HepG2 (cell line): ENCODE data around the gene NEDD8. TPM values are rescaled to one million over a fixed set of nuclear protein-coding genes. Genes with fewer than 3 reads are reported as not detected.
A peak's percentile ranks its signal among the peaks of the same experiment; 100 is the strongest.

Experiments
- ATF7 ChIP-seq, 2 experiments: fragments of 450-650 bp in 1 of 2; sonication (generic) in 1 of 2; formaldehyde crosslinking in 1 of 2; IDR thresholded peaks; 2 replicates each; pipeline versions ENCODE4 v1.4.0 to v1.6.1; 2016 to 2020; ENCODE audit warnings: antibody characterized with exemption in 1 of 2, mild to moderate bottlenecking in 1 of 2, missing genetic modification reagents in 1 of 2
- CEBPB ChIP-seq: IDR thresholded peaks from 2 replicates; pipeline ENCODE4 v1.6.1; 2011; ENCODE audit warnings: low read depth, low read length, improper control_type of control experiment, borderline replicate concordance
- GATA4 ChIP-seq: sonication (generic); IDR thresholded peaks from 2 replicates; pipeline ENCODE4 v1.6.1; 2016; ENCODE audit warnings: antibody characterized with exemption, low read depth, borderline replicate concordance
- HNRNPLL ChIP-seq: fragments of 200-400 bp; formaldehyde crosslinking; IDR thresholded peaks from 2 replicates; pipeline ENCODE4 v1.6.1; 2017; ENCODE audit warnings: mild to moderate bottlenecking, low read depth, low read length; ENCODE audit not compliant: poor library complexity, severe bottlenecking
- ISX ChIP-seq: sonication (generic); formaldehyde crosslinking; conservative IDR thresholded peaks from 2 replicates; pipeline ENCODE4 v1.5.0; 2020; ENCODE audit warnings: missing genetic modification reagents
- MATR3 ChIP-seq: sonication (generic); formaldehyde crosslinking; IDR thresholded peaks from 2 replicates; pipeline ENCODE4 v1.4.0; 2020; ENCODE audit warnings: missing genetic modification reagents
- MTF1 ChIP-seq: sonication (generic); formaldehyde crosslinking; IDR thresholded peaks from 2 replicates; pipeline ENCODE4 v1.5.0; 2020; ENCODE audit warnings: missing genetic modification reagents
- MTF2 ChIP-seq: sonication (generic); formaldehyde crosslinking; IDR thresholded peaks from 2 replicates; pipeline ENCODE4 v1.5.0; 2020; ENCODE audit warnings: missing genetic modification reagents, borderline replicate concordance
- NFE2L1 ChIP-seq: sonication (generic); formaldehyde crosslinking; IDR thresholded peaks from 2 replicates; pipeline ENCODE4 v1.4.0; 2020; ENCODE audit warnings: missing genetic modification reagents, mild to moderate bottlenecking, borderline replicate concordance
- NFKBIZ ChIP-seq: IDR thresholded peaks from 2 replicates; pipeline ENCODE4 v1.6.1; 2018; ENCODE audit warnings: missing genetic modification reagents, missing compliant biosample characterization
- NFRKB ChIP-seq: fragments of 450-650 bp; IDR thresholded peaks from 2 replicates; pipeline ENCODE4 v1.6.1; 2017
- PHF8 ChIP-seq: sonication (generic); formaldehyde crosslinking; IDR thresholded peaks from 2 replicates; pipeline ENCODE4 v1.5.0; 2020; ENCODE audit warnings: missing genetic modification reagents
- PTBP1 ChIP-seq: fragments of 200-400 bp; formaldehyde crosslinking; IDR thresholded peaks from 2 replicates; pipeline ENCODE4 v1.6.1; 2018; ENCODE audit warnings: low read length, low read depth; ENCODE audit not compliant: poor library complexity, severe bottlenecking
- RAD21 ChIP-seq: fragments of 450-650 bp; formaldehyde crosslinking; IDR thresholded peaks from 2 replicates; pipeline ENCODE4 v1.5.0; 2020; ENCODE audit warnings: mild to moderate bottlenecking
- RXRB ChIP-seq: IDR thresholded peaks from 2 replicates; pipeline ENCODE4 v1.6.1; 2016; ENCODE audit warnings: borderline replicate concordance, missing genetic modification reagents, missing compliant biosample characterization
- SAP130 ChIP-seq: IDR thresholded peaks from 2 replicates; pipeline ENCODE4 v1.6.1; 2016; ENCODE audit warnings: low read depth
- ZBTB7A ChIP-seq: sonication (generic); formaldehyde crosslinking; IDR thresholded peaks from 2 replicates; pipeline ENCODE4 v1.8.0; 2022; ENCODE audit warnings: mild to moderate bottlenecking, missing genetic modification reagents
- ZNF337 ChIP-seq: sonication (generic); formaldehyde crosslinking; IDR thresholded peaks from 2 replicates; pipeline ENCODE4 v1.5.1; 2020; ENCODE audit warnings: missing genetic modification reagents, low read depth, mild to moderate bottlenecking, borderline replicate concordance
- ZNF496 ChIP-seq: sonication (generic); formaldehyde crosslinking; IDR thresholded peaks from 2 replicates; pipeline ENCODE4 v1.8.1; 2023; ENCODE audit warnings: mild to moderate bottlenecking, moderate library complexity, missing genetic modification reagents; ENCODE audit not compliant: insufficient replicate concordance
- ZNF776 ChIP-seq: sonication (generic); formaldehyde crosslinking; IDR thresholded peaks from 2 replicates; pipeline ENCODE4 v1.4.0; 2020; ENCODE audit warnings: mild to moderate bottlenecking, missing genetic modification reagents
- ZNF781 ChIP-seq: sonication (generic); formaldehyde crosslinking; IDR thresholded peaks from 2 replicates; pipeline ENCODE4 v1.5.1; 2020; ENCODE audit warnings: borderline replicate concordance, mild to moderate bottlenecking, missing genetic modification reagents; ENCODE audit errors: not compliant biosample characterization
- polyA plus RNA-seq, 8 experiments: library from polyadenylated mRNA; depleted of rRNA in 3 of 8; stranded (reverse) in 7 of 8; unstranded in 1 of 8; fragments of >200 nt; fragmentation: Illumina TruSeq in 4 of 8; extraction: Trizol in 4 of 8; gene quantifications; 2 replicates each; pipeline versions ENCODE4 v1.2.1 to v1.2.3, GENCODE V29; 2011 to 2016; ENCODE audit warnings: low read depth in 4 of 8, missing spikeins in 1 of 8, mixed read lengths in 1 of 8; ENCODE audit not compliant: insufficient read depth in 1 of 8
- total RNA-seq, 5 experiments: library from RNA; depleted of rRNA; stranded (reverse); fragments of >200 nt; fragmentation: Illumina TruSeq; extraction: Trizol; gene quantifications; 2 replicates each; pipeline ENCODE4 v1.2.3, GENCODE V29; 2016; ENCODE audit warnings: low read depth in 1 of 5
- TF ChIP-seq, protein P1 (sequence below): sonication (generic); formaldehyde crosslinking; IDR thresholded peaks from 2 replicates; pipeline ENCODE4 v1.4.0; 2020; ENCODE audit warnings: missing genetic modification reagents
- TF ChIP-seq, protein P2 (sequence below): sonication (generic); formaldehyde crosslinking; IDR thresholded peaks from 2 replicates; pipeline ENCODE4 v1.5.0; 2020; ENCODE audit warnings: mild to moderate bottlenecking, missing genetic modification reagents, borderline replicate concordance
- TF ChIP-seq, protein P3 (sequence below): sonication (generic); formaldehyde crosslinking; IDR thresholded peaks from 2 replicates; pipeline ENCODE4; 2020; ENCODE audit warnings: missing genetic modification reagents, mild to moderate bottlenecking, borderline replicate concordance

Gene NEDD8
- total and polyA plus RNA-seq, 2 of the 13 experiments (the other 11 are each of a cell fraction or from before 2014, with no cell fraction given) = 535 to 713 TPM

DNA sequence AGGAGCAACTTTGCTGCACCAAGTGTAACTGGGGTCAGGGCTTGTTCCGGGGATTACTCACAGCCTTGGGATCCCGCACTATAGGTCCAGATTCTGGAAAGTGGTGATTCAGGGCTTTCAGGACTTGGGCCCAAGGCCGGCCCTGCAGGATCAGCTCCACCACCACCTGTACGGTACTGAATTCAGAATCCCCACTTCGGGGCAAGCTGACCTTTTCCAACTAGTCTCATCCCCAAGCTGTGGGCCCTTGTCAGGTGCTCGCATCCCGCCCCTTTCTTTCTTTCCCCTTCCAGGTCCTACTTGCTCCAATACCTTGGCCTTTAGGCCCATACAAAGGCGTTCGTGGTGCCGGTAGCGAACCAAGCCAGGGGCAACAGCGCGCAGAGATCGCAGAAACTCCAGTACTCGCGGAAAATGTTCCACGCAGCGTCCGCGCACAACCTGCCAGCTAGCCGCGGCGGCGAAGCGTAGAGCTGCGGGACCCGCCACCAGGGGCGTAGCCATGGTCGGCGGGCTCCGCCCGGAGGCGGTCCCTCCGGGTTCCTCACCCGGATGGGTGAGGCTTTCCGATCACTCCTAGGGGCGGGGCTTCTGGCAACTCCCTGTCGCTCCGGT, 9.8 kb upstream of the NEDD8 start (continued):
- TF ChIP-seq HNRNPLL (peak; percentile 91), NFKBIZ (CRISPR knock-in tag) (no peak; the same call in 1 of the 2 replicates), ZNF781 (CRISPR knock-in tag) (no peak), RAD21 (CRISPR knock-in tag) (0 out of 2 replicates have a peak, but pooled peaks have one; percentile 30), ZBTB7A (CRISPR knock-in tag) (peak; percentile 24), MTF1 (no peak), SAP130 (CRISPR knock-in tag) (no peak), MATR3 (peak; percentile 84; the same call in 1 of the 2 replicates), PHF8 (peak; percentile 86; the same call in 1 of the 2 replicates), GATA4 (peak; percentile 65; the same call in 1 of the 2 replicates), MTF2 (no peak), ZNF337 (CRISPR knock-in tag) (no peak; the same call in 1 of the 2 replicates), ZNF496 (CRISPR knock-in tag) (no peak), NFE2L1 (CRISPR knock-in tag) (no peak), ZNF776 (no peak), NFRKB (no peak), RXRB (no peak), PTBP1 (peak; percentile 76), ATF7 (IDR thresholded peaks at IDR 0.05) (no peak), ATF7 (CRISPR knock-in tag; IDR thresholded peaks at IDR 0.05) (no peak), ISX (CRISPR knock-in tag) (no peak), CEBPB (no peak)
- TF ChIP-seq, protein P1, sequence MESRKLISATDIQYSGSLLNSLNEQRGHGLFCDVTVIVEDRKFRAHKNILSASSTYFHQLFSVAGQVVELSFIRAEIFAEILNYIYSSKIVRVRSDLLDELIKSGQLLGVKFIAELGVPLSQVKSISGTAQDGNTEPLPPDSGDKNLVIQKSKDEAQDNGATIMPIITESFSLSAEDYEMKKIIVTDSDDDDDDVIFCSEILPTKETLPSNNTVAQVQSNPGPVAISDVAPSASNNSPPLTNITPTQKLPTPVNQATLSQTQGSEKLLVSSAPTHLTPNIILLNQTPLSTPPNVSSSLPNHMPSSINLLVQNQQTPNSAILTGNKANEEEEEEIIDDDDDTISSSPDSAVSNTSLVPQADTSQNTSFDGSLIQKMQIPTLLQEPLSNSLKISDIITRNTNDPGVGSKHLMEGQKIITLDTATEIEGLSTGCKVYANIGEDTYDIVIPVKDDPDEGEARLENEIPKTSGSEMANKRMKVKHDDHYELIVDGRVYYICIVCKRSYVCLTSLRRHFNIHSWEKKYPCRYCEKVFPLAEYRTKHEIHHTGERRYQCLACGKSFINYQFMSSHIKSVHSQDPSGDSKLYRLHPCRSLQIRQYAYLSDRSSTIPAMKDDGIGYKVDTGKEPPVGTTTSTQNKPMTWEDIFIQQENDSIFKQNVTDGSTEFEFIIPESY (CRISPR knock-in tag) = no peak; the same call in 1 of the 2 replicates
- TF ChIP-seq, protein P2, sequence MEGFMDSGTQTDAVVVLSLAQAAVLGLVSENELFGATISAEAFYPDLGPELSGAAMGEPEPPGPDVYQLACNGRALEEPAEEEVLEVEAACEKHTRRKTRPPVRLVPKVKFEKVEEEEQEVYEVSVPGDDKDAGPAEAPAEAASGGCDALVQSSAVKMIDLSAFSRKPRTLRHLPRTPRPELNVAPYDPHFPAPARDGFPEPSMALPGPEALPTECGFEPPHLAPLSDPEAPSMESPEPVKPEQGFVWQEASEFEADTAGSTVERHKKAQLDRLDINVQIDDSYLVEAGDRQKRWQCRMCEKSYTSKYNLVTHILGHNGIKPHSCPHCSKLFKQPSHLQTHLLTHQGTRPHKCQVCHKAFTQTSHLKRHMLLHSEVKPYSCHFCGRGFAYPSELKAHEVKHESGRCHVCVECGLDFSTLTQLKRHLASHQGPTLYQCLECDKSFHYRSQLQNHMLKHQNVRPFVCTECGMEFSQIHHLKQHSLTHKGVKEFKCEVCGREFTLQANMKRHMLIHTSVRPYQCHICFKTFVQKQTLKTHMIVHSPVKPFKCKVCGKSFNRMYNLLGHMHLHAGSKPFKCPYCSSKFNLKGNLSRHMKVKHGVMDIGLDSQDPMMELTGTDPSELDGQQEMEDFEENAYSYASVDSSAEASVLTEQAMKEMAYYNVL (CRISPR knock-in tag) = no peak
- TF ChIP-seq, protein P3, sequence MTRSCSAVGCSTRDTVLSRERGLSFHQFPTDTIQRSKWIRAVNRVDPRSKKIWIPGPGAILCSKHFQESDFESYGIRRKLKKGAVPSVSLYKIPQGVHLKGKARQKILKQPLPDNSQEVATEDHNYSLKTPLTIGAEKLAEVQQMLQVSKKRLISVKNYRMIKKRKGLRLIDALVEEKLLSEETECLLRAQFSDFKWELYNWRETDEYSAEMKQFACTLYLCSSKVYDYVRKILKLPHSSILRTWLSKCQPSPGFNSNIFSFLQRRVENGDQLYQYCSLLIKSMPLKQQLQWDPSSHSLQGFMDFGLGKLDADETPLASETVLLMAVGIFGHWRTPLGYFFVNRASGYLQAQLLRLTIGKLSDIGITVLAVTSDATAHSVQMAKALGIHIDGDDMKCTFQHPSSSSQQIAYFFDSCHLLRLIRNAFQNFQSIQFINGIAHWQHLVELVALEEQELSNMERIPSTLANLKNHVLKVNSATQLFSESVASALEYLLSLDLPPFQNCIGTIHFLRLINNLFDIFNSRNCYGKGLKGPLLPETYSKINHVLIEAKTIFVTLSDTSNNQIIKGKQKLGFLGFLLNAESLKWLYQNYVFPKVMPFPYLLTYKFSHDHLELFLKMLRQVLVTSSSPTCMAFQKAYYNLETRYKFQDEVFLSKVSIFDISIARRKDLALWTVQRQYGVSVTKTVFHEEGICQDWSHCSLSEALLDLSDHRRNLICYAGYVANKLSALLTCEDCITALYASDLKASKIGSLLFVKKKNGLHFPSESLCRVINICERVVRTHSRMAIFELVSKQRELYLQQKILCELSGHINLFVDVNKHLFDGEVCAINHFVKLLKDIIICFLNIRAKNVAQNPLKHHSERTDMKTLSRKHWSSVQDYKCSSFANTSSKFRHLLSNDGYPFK = no peak
